GM21360 (cell line): ENCODE results near the gene TMEM158.

ENCODE experiments used
- ATAC-seq: cut with Tn5 transposase; IDR thresholded peaks from one replicate; pipeline ENCODE4 v1.9.1; 2021; ENCODE audit warnings: mild to moderate bottlenecking, moderate library complexity; ENCODE audit not compliant: unreplicated experiment

Gene TMEM158

GRCh38 chr3:45178183-45179023, 47.7 kb downstream of the TMEM158 start:
- no peak for ATAC-seq

DNA sequence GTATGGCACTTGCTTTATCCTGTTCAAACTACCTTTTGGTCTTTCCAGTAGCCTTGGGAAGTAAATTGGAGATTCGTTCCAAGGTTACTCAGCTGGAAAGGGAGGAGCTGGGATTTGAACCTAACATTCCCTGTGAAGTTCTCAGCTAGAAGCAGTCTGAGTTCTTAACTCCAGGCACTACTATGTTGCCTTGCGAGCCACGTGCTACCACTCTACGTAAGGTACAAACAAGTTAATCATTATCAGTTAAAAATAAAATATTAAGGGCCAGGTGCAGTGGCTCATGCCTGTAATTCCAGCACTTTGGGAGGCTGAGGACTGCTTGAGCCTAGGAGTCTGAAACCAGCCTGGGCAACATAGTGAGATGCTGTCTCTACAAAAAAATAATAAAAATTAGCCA, 49.2 kb downstream of the TMEM158 start:
- ATAC-seq = no peak
